ENCODE measurements around the gene PTGER1.

DNA sequence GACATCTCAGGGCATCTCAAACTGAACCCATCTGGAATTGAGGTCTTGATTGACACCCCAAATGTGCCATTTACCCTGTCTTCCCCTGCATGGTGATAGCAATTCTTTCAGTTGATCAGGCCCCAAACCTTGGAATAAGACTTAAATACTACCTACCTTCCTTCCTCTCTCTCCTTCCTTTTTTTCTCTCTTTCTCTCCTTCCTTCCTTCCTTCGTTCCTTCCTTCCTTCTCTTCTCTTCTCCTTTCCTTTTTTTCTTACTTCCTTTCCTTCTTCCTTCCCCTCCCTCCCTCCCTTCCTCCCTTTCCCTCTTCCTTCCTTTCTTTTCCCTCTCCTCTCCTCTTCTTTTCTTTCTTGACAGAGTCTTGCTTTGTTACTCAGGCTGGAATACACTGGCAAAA, 28.1 kb upstream of the PTGER1 start:
- TF ChIP-seq GATA2 (IDR thresholded peaks at IDR 0.05; ENCODE audit: low read depth, low read length) (no peak), GATA3 (IDR thresholded peaks at IDR 0.05; ENCODE audit: low read depth, low read length) (no peak)
